ENCODE measurements around the gene MAP7. TPM values are rescaled to one million over a fixed set of nuclear protein-coding genes. Genes with fewer than 3 reads are reported as not detected.
A peak's percentile ranks its signal among the peaks of the same experiment; 100 is the strongest.

MAP7 gene
- total RNA-seq, 1 experiment from 2014 or later: 33.7 TPM

DNA sequence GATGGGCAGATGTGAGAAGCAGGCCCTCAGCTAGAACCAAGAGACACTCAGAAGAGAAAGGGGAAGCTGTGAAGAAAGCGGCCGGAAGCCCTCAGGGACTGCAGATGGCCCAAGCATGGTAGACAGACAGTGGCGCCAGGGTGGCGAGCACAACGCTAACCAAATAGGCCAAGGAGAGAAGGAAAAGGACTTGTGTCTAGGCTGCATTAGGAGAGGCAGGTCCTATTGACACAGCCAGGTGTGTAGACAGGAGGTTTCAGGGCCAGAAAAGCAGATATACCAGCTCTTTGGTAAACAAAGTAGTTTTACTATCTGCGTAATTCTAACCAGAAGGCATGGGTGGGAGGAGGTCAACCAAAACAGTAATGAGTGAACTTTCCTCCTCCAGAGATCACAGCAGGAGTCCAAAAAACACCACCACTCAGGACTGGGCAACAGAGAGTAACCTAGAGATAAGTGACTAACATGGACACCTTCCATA lies 15.8 kb upstream of the MAP7 start:
- H3K4me2 ChIP-seq: 0 out of 2 replicates have a peak overlapping the region, but pooled peaks have one; percentile 4
- H3K27me3 ChIP-seq (ENCODE audit: insufficient read depth, low read depth): no peaks in the 10 kb centered on the region
- peaks cover 27% of the 10 kb centered on the region for H3K4me1 ChIP-seq (replicated peaks; ENCODE audit: insufficient read depth)
- peaks cover 22% of the 10 kb centered on the region for H3F3A ChIP-seq (ENCODE audit: insufficient read depth, low read depth)
- DNase-seq: peak in 1 of 2 experiments; percentile 75
- intact Hi-C loops (cut with micrococcal nuclease; ENCODE audit: unreplicated experiment): no loop called here
- POLR2A ChIA-PET (ENCODE audit: unreplicated experiment): interaction anchor here (0.7 kb wide), 1 partner anchor 337 kb away, joined by 4 read pairs; no protein-coding TSS in a partner anchor
- no peak overlapping the region for H3K4me3 ChIP-seq
- H3K36me3 ChIP-seq (ENCODE audit: low read depth): peaks cover 25% of the 10 kb centered on the region
- peaks cover 2% of the 10 kb centered on the region; the same call in 1 of the 2 replicates for H3K9me3 ChIP-seq (ENCODE audit: insufficient read depth, low read depth)
- H3K9me2 ChIP-seq (ENCODE audit: insufficient read depth): no peaks in the 10 kb centered on the region
- no peak overlapping the region for H2AFZ ChIP-seq
- H4K20me1 ChIP-seq (ENCODE audit: insufficient read depth): no peaks in the 10 kb centered on the region
- no peak overlapping the region for H3K27ac ChIP-seq
- TF ChIP-seq, protein P1, sequence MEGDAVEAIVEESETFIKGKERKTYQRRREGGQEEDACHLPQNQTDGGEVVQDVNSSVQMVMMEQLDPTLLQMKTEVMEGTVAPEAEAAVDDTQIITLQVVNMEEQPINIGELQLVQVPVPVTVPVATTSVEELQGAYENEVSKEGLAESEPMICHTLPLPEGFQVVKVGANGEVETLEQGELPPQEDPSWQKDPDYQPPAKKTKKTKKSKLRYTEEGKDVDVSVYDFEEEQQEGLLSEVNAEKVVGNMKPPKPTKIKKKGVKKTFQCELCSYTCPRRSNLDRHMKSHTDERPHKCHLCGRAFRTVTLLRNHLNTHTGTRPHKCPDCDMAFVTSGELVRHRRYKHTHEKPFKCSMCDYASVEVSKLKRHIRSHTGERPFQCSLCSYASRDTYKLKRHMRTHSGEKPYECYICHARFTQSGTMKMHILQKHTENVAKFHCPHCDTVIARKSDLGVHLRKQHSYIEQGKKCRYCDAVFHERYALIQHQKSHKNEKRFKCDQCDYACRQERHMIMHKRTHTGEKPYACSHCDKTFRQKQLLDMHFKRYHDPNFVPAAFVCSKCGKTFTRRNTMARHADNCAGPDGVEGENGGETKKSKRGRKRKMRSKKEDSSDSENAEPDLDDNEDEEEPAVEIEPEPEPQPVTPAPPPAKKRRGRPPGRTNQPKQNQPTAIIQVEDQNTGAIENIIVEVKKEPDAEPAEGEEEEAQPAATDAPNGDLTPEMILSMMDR (conservative IDR thresholded peaks at IDR 0.05): no peak
- no peak for TF ChIP-seq EZH2 (IDR thresholded peaks at IDR 0.05; ENCODE audit: low read depth)
- no TSS peak for BruUV-seq (replicated peaks)
- CTCF ChIA-PET: no interaction called here
- no peaks in the 10 kb centered on the region for H3K79me2 ChIP-seq (ENCODE audit: low read depth)

DNA sequence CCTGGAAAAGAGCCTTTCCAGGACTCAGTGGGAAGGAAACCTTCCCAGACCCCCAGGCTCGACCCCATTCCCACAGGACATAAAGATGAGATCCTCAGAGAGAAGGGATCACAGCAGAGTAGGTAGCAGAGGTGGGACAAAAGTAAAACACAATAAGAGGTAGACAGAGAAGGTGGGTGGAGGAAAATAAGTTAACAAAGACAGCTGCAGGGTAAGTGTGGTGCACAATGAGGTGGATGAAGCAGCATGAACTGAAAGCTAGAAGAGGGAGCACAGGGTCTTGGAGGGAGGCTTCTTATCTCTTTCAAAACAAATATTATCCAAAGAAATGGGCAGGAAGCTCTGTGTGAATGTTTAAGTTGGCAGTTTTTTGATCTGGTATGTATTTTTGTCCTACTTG lies 14.0 kb upstream of the MAP7 start:
- no peak for DNase-seq
- peaks cover 22% of the 10 kb centered on the region for H3K36me3 ChIP-seq (ENCODE audit: low read depth)
- no peak overlapping the region for H2AFZ ChIP-seq
- no peaks in the 10 kb centered on the region for H3K79me2 ChIP-seq (ENCODE audit: low read depth)
- no peaks in the 10 kb centered on the region for H4K20me1 ChIP-seq (ENCODE audit: insufficient read depth)
- CTCF ChIA-PET: no interaction called here
- H3K4me3 ChIP-seq: no peak overlapping the region
- POLR2A ChIA-PET (ENCODE audit: unreplicated experiment): no interaction called here
- peaks cover 27% of the 10 kb centered on the region for H3K4me1 ChIP-seq (replicated peaks; ENCODE audit: insufficient read depth)
- no peaks in the 10 kb centered on the region for H3K27me3 ChIP-seq (ENCODE audit: insufficient read depth, low read depth)
- peaks cover 22% of the 10 kb centered on the region for H3F3A ChIP-seq (ENCODE audit: insufficient read depth, low read depth)
- TF ChIP-seq EZH2 (IDR thresholded peaks at IDR 0.05; ENCODE audit: low read depth): no peak
- TF ChIP-seq, protein P1 (conservative IDR thresholded peaks at IDR 0.05): no peak
- no peak overlapping the region for H3K4me2 ChIP-seq
- intact Hi-C loops (cut with micrococcal nuclease; ENCODE audit: unreplicated experiment): no loop called here
- no peaks in the 10 kb centered on the region for H3K9me3 ChIP-seq (ENCODE audit: insufficient read depth, low read depth)
- H3K27ac ChIP-seq: no peak overlapping the region
- no peaks in the 10 kb centered on the region for H3K9me2 ChIP-seq (ENCODE audit: insufficient read depth)
- BruUV-seq (replicated peaks): no TSS peak

DNA sequence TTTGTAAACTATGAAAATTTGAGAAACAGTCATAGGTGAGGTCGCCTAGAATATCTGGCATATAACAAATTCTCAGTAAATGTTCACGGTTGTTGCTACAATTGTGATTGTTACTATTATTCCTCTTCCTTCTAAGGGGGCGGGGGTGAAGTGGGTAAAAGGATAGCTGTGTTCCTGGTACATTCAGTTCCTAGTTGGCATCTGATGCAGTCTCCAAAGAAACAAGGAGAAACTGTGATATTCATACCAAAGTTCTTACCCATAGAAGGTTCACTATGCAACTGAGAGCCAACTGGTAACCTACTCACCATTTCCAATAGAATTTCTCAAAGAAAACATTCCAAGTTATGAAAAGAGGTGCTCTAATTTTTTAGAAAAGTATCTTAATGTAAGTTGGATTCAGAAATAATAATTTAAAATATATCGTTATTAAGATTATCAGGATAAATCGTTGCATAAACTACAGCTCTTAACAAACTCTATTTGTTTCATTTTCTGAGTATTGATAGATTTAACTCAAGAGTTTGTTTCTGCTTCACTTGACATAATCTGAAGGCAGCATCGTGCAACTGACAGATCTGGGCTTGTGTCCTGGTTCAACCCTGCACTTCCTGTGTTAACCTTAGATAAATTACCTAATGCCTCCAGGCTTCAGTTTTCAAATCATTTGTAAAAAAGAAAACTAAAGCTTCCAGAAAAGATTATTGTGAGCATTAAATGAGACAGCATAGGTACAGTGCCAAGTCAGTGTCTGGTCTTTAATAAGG lies 13.3 kb upstream of the MAP7 start:
- H3F3A ChIP-seq (ENCODE audit: insufficient read depth, low read depth): peaks cover 22% of the 10 kb centered on the region
- peaks cover 27% of the 10 kb centered on the region for H3K4me1 ChIP-seq (replicated peaks; ENCODE audit: insufficient read depth)
- H4K20me1 ChIP-seq (ENCODE audit: insufficient read depth): no peaks in the 10 kb centered on the region
- POLR2A ChIA-PET (ENCODE audit: unreplicated experiment): interaction anchor here (0.6 kb wide), 2 partner anchors 71 to 234 kb away, joined by 5 to 15 read pairs; no protein-coding TSS in a partner anchor
- H3K79me2 ChIP-seq (ENCODE audit: low read depth): no peaks in the 10 kb centered on the region
- no peak overlapping the region for H3K4me2 ChIP-seq
- BruUV-seq (replicated peaks): no TSS peak
- intact Hi-C loops (cut with micrococcal nuclease; ENCODE audit: unreplicated experiment): no loop called here
- H3K27ac ChIP-seq: no peak overlapping the region
- no peaks in the 10 kb centered on the region for H3K27me3 ChIP-seq (ENCODE audit: insufficient read depth, low read depth)
- H3K9me2 ChIP-seq (ENCODE audit: insufficient read depth): no peaks in the 10 kb centered on the region
- H3K36me3 ChIP-seq (ENCODE audit: low read depth): peaks cover 22% of the 10 kb centered on the region
- H3K9me3 ChIP-seq (ENCODE audit: insufficient read depth, low read depth): no peaks in the 10 kb centered on the region
- no peak overlapping the region for H3K4me3 ChIP-seq
- TF ChIP-seq, protein P1 (conservative IDR thresholded peaks at IDR 0.05): no peak
- no peak for TF ChIP-seq EZH2 (IDR thresholded peaks at IDR 0.05; ENCODE audit: low read depth)
- DNase-seq: no peak
- no peak overlapping the region for H2AFZ ChIP-seq
- CTCF ChIA-PET: no interaction called here

Data from PC-9 (cell line).